Thoracic aorta (tissue), 2 donors: ENCODE measurements around the gene RNU6-9. TPM values are rescaled to one million over a fixed set of nuclear protein-coding genes. Genes with fewer than 3 reads are reported as not detected.
A peak's percentile ranks its signal among the peaks of the same experiment; 100 is the strongest.

ENCODE experiments used
- ATAC-seq: fragments of 150-250 bp; one replicate; pipeline ENCODE4 v1.8.0; 2017; ENCODE audit warnings: low read depth; ENCODE audit not compliant: insufficient number of reproducible peaks, low FRiP score
- DNase-seq: peaks from one replicate; pipeline ENCODE4 v3.0.0-alpha.2; 2020; ENCODE audit warnings: low spot score
- H3K27ac ChIP-seq, 2 donors: fragments of 200-600 bp; sonication (generic); 1 replicate in 1 of 2; 2 replicates in 1 of 2; pipeline ENCODE4 v1.5.1; 2016; ENCODE audit warnings: mild to moderate bottlenecking in 2 of 2, moderate library complexity in 2 of 2
- H3K27me3 ChIP-seq: fragments of 200-600 bp; sonication (generic); replicated peaks from 2 replicates; pipeline ENCODE4 v1.6.0; 2016; ENCODE audit warnings: mild to moderate bottlenecking; ENCODE audit not compliant: insufficient read depth
- H3K36me3 ChIP-seq: fragments of 200-600 bp; sonication (generic); one replicate; pipeline ENCODE4 v1.5.1; 2016
- H3K4me1 ChIP-seq, 2 donors: fragments of 200-600 bp; sonication (generic); 1 replicate in 1 of 2; 2 replicates in 1 of 2; pipeline versions ENCODE4 v1.5.1 to v1.6.0; 2016; ENCODE audit warnings: low read depth in 2 of 2, mild to moderate bottlenecking in 1 of 2; ENCODE audit not compliant: control insufficient read depth in 1 of 2
- H3K4me3 ChIP-seq: fragments of 200-600 bp; sonication (generic); 2 replicates; pipeline ENCODE4 v1.5.1; 2016; ENCODE audit warnings: mild to moderate bottlenecking
- H3K9me3 ChIP-seq: fragments of 200-600 bp; sonication (generic); 2 replicates; pipeline ENCODE4 v1.5.1; 2016
- CTCF ChIP-seq: fragments of 200-600 bp; sonication (generic); IDR thresholded peaks from one replicate; pipeline ENCODE4 v1.5.1; 2019; ENCODE audit warnings: antibody characterized with exemption
- total RNA-seq, 2 donors: library from RNA; depleted of rRNA; stranded (reverse); fragments of >200 nt; gene quantifications; one replicate each; pipeline versions ENCODE4 v1.1.0 to v1.2.3, GENCODE V29; 2016

RNU6-9 gene
- total RNA-seq, result not detected

- peak; percentile 83 for ATAC-seq
- no peaks in the 10 kb centered on the region for H3K9me3 ChIP-seq
- peak; percentile 64 for DNase-seq
- H3K4me1 ChIP-seq, result peaks cover 4 to 14% of the 10 kb centered on the region in 2 donors
- H3K27ac ChIP-seq, result peak within 1 kb of the TSS; percentile 61 to 91
- H3K4me3 ChIP-seq, result peak within 1 kb of the TSS; percentile 90
- peaks cover 12% of the 10 kb centered on the region for H3K36me3 ChIP-seq
- no peaks in the 10 kb centered on the region for H3K27me3 ChIP-seq
- no peak for TF ChIP-seq CTCF
Observed at GRCh38 chr19:892894-893689, at the start of gene RNU6-9, which contains the start of gene MED16. RNU6-9 (plus strand) TSS chr19:893484. MED16 (minus strand) TSS chr19:893187; CDS start chr19:891131, 2,056 bp downstream.

- peaks cover 14% of the 10 kb centered on the region for H3K27me3 ChIP-seq
- H3K27ac ChIP-seq, result no peak overlapping the region
- peak overlapping the region; percentile 35 for H3K4me3 ChIP-seq
- H3K36me3 ChIP-seq, result no peaks in the 10 kb centered on the region
- TF ChIP-seq CTCF, result no peak
- ATAC-seq, result no peak
- no peak for DNase-seq
- peaks cover 5 to 9% of the 10 kb centered on the region in 2 donors for H3K4me1 ChIP-seq
- H3K9me3 ChIP-seq, result no peaks in the 10 kb centered on the region
Observed at GRCh38 chr19:843836-844545, 49.3 kb upstream of the RNU6-9 start.

GRCh38 chr19:844546-844971 is 48.7 kb upstream of the RNU6-9 start:
- Histone ChIP-seq H3K36me3 (no peaks in the 10 kb centered on the region), H3K9me3 (no peaks in the 10 kb centered on the region), H3K27ac (no peak overlapping the region), H3K4me3 (no peak overlapping the region), H3K27me3 (peaks cover 13% of the 10 kb centered on the region), H3K4me1 (peaks cover 5 to 9% of the 10 kb centered on the region in 2 donors)
- TF ChIP-seq CTCF, result no peak
- ATAC-seq (no peak), DNase-seq (no peak)

- Histone ChIP-seq H3K9me3 (no peaks in the 10 kb centered on the region), H3K4me1 (peaks cover 5 to 17% of the 10 kb centered on the region in 2 donors), H3K36me3 (no peaks in the 10 kb centered on the region), H3K27me3 (peaks cover 7% of the 10 kb centered on the region), H3K4me3 (no peak overlapping the region), H3K27ac (no peak overlapping the region)
- DNase-seq (no peak), ATAC-seq (no peak)
- no peak for TF ChIP-seq CTCF
Observed at GRCh38 chr19:845707-846521, 47.4 kb upstream of the RNU6-9 start.
